ENCODE data around the gene TCAP. TPM values are rescaled to one million over a fixed set of nuclear protein-coding genes. Genes with fewer than 3 reads are reported as not detected.

Gene TCAP
- total and polyA plus RNA-seq, 12 donors, result 2,452 to 6,290 (median 4,242) TPM

DNA sequence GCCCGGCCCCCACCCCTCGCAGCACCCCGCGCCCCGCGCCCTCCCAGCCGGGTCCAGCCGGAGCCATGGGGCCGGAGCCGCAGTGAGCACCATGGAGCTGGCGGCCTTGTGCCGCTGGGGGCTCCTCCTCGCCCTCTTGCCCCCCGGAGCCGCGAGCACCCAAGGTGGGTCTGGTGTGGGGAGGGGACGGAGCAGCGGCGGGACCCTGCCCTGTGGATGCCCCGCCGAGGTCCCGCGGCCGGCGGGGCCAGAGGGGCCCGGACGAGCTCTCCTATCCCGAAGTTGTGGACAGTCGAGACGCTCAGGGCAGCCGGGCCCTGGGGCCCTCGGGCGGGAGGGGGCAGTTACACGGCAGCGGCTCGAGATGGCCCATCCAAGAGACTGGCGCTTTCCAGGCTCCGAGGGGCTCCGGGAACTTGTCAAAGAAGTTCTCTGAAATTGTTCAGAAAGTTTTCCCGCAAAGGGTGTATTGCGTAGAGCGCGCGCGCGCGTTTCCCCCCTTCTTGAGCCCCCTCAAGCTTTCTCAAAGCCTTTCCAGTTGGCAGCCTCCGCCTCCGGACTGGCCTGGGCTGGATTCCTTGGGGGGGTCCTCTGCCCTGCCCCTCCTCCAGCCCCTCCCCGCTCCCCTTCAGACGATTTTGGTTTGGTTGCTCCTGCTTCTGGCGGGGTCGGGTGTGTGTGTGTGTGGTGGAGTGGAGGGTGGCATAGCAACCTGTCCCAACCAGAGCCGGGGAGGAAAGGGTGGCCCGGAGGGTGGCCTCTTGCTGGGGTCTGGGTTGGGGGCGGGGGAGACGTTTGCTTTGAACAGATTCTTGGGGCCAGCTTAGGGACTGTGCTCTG, 35.2 kb downstream of the TCAP start:
- Histone ChIP-seq H3K27me3 (peaks cover 0 to 33% (median 0%) of the 10 kb centered on the region in 7 donors), H3K9me3 (no peaks in the 10 kb centered on the region), H3K36me3 (no peaks in the 10 kb centered on the region), H3K4me3 (peak overlapping the region; percentile 70 to 99 (median 82)), H3K27ac (peak overlapping the region; percentile 78 to 96 (median 89)), H3K4me1 (peaks cover 8 to 53% (median 37%) of the 10 kb centered on the region in 9 donors)
- ATAC-seq (peak; percentile 50 to 69 (median 54)), DNase-seq (no peak)
- intact Hi-C loops (cut with DNase I), result no loop called here
- no peak for TF ChIP-seq CTCF (IDR thresholded peaks at IDR 0.05)
- 1 to 2% methylated on average over 49 to 57 of the region's 57 CpGs for WGBS, 2 donors

DNA sequence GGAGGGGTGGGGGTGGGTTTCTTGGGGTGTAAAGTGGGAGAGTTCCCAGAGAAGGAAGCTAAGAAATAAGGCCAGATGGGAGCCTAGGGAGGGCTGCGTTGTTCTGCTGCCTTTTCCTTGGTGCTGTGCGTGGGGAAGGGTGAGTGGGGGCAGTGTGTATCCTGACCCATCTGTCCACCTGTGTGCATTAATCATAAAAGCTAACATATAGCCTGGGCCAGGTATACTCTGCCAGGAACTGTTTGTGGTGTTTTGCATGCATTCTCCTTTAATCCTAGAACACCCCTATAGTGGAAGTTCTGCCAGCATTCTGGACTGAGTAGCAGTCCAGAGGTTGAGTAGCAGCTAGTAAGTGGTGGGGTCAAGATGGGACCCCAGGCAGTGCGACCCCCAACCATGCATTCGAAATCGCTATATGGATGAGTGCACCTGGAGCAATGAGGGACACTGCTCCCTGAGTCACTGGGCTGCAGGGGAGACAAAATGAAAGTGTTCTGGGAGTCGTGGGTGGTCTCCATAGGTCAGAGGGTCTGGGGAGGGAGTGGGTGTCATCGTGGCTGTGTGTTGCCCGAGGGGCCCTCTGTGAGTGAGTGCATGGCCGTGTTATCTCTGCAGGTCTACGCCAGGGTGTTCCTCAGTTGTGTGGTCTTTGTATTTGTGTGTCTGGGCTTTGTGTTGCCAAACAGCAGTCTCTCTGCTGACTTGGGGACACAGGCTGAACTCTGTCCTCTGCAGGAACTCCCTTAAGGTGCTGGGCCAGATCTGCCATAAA, 36.0 kb downstream of the TCAP start:
- DNase-seq (no peak), ATAC-seq (no peak)
- intact Hi-C loops (cut with DNase I), result no loop called here
- H3K4me1 ChIP-seq, result peaks cover 10 to 61% (median 43%) of the 10 kb centered on the region in 9 donors
- H3K27me3 ChIP-seq, result peaks cover 0 to 33% (median 0%) of the 10 kb centered on the region in 7 donors
- TF ChIP-seq CTCF (IDR thresholded peaks at IDR 0.05), result no peak
- peak overlapping the region in 9 of 10 donors; percentile 83 to 96 (median 89) for H3K27ac ChIP-seq
- H3K9me3 ChIP-seq, result no peaks in the 10 kb centered on the region
- no peaks in the 10 kb centered on the region for H3K36me3 ChIP-seq
- H3K4me3 ChIP-seq, result peak overlapping the region; percentile 18 to 99 (median 82)
- WGBS, 2 donors, result 31 to 40% methylated on average over 10 of the region's 10 CpGs

DNA sequence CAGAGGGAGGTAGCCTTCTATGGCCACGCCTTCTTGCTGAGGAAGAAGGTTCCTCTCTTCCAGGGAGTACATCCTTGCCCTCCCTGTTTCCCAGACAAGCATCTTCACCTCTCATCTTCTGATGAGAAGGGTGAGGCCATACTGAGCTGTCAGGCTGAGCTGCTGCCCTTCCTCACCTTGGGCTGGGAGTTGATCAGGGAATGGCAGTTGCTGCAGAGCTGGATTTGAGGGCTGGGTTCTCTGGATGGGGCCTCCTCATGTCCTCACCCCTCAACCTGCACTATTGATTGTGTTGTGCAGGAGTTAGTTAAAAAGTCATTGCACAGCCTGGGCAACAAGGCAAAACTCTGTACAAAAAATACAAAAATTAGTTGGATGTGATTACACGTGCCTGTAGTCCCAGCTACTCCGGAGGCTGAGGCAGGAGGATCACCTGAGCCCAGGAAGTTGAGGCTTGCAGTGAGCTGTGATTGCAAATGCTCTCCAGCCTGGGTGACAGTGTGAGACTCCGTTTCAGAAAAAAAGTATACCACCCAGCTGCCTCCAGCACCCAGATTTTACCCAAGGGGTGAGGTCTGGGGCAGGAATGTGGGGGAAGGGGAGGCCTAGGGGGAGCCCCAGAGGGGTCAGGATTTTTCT, 36.8 kb downstream of the TCAP start:
- intact Hi-C loops (cut with DNase I), result no loop called here
- WGBS, 2 donors, result 61 to 75% methylated on average over 4 of the region's 4 CpGs
- Histone ChIP-seq H3K36me3 (peaks cover 0 to 3% (median 0%) of the 10 kb centered on the region in 9 donors), H3K4me3 (peak overlapping the region in 2 of 10 donors; percentile 82 to 95), H3K27me3 (peaks cover 0 to 33% (median 0%) of the 10 kb centered on the region in 7 donors), H3K9me3 (no peaks in the 10 kb centered on the region), H3K27ac (peak overlapping the region in 3 of 10 donors; percentile 83 to 90 (median 88)), H3K4me1 (peaks cover 10 to 68% (median 44%) of the 10 kb centered on the region in 9 donors)
- DNase-seq (no peak), ATAC-seq (no peak)
- no peak for TF ChIP-seq CTCF (IDR thresholded peaks at IDR 0.05)
